ENCODE data around the gene PACSIN2. TPM values are rescaled to one million over a fixed set of nuclear protein-coding genes. Genes with fewer than 3 reads are reported as not detected.

PACSIN2 gene
- total RNA-seq, 1 donor from 2014 or later, result 56.6 TPM

DNA sequence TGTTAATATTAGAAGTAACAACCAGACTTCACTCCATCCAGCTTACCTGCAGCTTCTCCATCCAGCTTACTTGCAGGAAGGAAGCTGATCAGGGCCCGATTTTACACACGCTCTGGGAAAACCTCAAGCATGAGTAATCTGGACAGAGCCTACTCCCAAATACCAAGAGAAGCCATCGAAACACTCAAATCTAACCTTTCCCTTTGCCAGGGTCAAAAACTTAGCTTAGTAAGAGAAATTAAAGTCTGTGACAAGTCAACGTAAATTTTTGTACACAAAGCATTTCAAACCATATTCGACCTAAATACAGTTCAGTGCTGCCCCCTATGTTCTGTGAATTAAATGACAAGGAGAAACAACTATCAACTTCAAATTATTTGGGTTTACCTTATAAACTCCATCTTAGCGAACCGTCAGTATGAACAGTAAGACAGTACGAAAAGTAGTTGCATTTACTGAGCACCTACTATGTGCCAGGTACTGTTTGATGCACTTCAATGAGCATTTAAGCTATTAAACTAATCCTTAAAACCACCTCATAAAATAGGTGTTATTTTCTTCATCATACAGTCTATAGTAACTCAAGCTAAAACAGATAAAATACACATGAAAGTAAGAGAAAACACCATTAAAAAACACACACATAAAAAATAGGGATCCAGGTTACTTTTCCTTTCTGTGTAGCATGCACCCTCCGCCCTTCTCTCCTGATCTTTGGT, 194.7 kb downstream of the PACSIN2 start:
- H3K27me3 Mint-ChIP-seq (ENCODE audit: low read depth), result no peaks in the 10 kb centered on the region
- H3K36me3 Mint-ChIP-seq, result peaks cover 26% of the 10 kb centered on the region
- peaks cover 15% of the 10 kb centered on the region for H3K4me1 Mint-ChIP-seq
- H3K4me3 Mint-ChIP-seq, result no peak overlapping the region
- TF ChIP-seq, protein P1, sequence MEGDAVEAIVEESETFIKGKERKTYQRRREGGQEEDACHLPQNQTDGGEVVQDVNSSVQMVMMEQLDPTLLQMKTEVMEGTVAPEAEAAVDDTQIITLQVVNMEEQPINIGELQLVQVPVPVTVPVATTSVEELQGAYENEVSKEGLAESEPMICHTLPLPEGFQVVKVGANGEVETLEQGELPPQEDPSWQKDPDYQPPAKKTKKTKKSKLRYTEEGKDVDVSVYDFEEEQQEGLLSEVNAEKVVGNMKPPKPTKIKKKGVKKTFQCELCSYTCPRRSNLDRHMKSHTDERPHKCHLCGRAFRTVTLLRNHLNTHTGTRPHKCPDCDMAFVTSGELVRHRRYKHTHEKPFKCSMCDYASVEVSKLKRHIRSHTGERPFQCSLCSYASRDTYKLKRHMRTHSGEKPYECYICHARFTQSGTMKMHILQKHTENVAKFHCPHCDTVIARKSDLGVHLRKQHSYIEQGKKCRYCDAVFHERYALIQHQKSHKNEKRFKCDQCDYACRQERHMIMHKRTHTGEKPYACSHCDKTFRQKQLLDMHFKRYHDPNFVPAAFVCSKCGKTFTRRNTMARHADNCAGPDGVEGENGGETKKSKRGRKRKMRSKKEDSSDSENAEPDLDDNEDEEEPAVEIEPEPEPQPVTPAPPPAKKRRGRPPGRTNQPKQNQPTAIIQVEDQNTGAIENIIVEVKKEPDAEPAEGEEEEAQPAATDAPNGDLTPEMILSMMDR (IDR thresholded peaks at IDR 0.05; ENCODE audit: unreplicated experiment), result peak; percentile 59
- peak overlapping the region; percentile 14 for H3K27ac Mint-ChIP-seq
- DNase-seq (ENCODE audit: low spot score in 2 of 2, unreplicated experiment in 2 of 2), result no peak
- peaks cover 15% of the 10 kb centered on the region for H3K9me3 Mint-ChIP-seq

Other genes starting within 250 kb of the PACSIN2 start
- 33.4 to 38.3 TPM (median 36.2 TPM) in 3 replicates for gene ARFGAP3, start 157.9 kb downstream of the PACSIN2 start, total RNA-seq
- 14.4 to 18.0 TPM (median 15.3 TPM) in 3 replicates for gene TTLL1, start 74.2 kb upstream of the PACSIN2 start, total RNA-seq
- gene BIK, start 95.6 kb upstream of the PACSIN2 start, total RNA-seq, result 8.0 to 9.9 TPM (median 9.3 TPM) in 3 replicates
- gene MCAT, start 128.2 kb upstream of the PACSIN2 start, total RNA-seq, result 17.4 to 18.1 TPM (median 17.6 TPM) in 3 replicates
- 43.2 to 44.9 TPM (median 44.5 TPM) in 3 replicates for gene TSPO, start 136.4 kb upstream of the PACSIN2 start, total RNA-seq
- gene TTLL12, start 172.0 kb upstream of the PACSIN2 start, total RNA-seq, result 41.3 to 43.5 TPM (median 42.7 TPM) in 3 replicates

Measured in mesothelial cell of epicardium (in vitro differentiated cells).